ENCODE measurements around the gene GUCA1C. TPM values are rescaled to one million over a fixed set of nuclear protein-coding genes. Genes with fewer than 3 reads are reported as not detected.

Gene GUCA1C
- total RNA-seq, 2 experiments from 2014 or later, result not detected

DNA sequence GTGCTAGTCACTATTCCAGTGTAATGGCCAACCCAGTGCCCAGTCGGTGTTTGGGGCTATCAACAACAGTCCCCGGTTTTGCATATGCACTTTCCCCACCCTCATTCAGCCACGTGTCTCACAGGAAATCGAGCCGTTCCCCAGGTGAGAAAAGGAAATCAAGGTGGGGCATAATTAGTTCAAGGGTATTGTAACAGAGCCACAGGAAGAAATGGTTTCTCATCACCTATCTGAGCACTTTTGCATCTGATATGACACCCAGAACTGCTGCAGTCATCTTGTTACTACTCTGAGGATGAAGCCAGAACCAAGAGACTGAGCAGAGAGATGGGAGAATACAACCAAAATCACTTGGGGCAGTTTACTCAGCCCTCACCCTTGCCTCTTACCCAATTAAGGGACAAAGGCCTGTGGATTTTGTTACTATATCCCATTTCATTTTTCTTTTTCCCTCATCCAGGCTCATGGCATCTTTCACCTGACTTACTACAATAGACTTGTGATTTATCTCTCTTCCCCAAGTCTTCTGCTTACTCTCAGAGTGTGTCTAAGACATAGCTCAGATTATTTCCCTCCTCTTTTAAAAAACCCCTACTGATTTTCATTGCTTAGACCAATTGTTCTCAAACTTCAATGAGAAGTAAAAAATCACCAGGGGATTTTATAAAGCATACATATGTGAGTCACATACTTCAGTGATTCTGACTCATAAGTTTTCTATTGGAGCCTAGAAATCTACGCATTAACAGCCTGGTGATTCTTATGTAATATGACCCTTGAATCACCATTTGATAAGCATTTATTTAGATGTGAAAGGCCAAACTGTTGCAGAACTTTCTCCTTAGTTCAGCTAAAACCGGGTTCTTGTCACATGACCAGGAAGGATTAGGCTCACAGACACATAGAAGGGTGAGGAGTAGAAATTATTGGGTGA, 90.5 kb downstream of the GUCA1C start:
- H3K4me3 Mint-ChIP-seq, result peak overlapping the region; percentile 51
- H3K36me3 Mint-ChIP-seq (ENCODE audit: low read depth), result peaks cover 38% of the 10 kb centered on the region
- no peaks in the 10 kb centered on the region for H3K27me3 Mint-ChIP-seq
- ATAC-seq (peak; percentile 87), DNase-seq (peak; percentile 53)
- CTCF ChIA-PET, result interaction anchor here (0.6 to 1.3 kb wide), 2 partner anchors 17 to 520 kb away, joined by 3 to 4 read pairs; no protein-coding TSS in a partner anchor
- intact Hi-C loops (cut with DNase I, micrococcal nuclease), result loop anchor here (1.0 to 2.0 kb wide), 3 partner anchors 25 to 40 kb away; partner anchors contain the start of gene TRAT1 (in 1 of the 2)
- peaks cover 45% of the 10 kb centered on the region for H3K4me1 Mint-ChIP-seq
- POLR2A ChIA-PET, result interaction anchor here (0.5 to 1.0 kb wide), 6 partner anchors 21 to 561 kb away, joined by 3 to 4 read pairs (median 3); no protein-coding TSS in a partner anchor
- peak overlapping the region; percentile 99 for H3K27ac Mint-ChIP-seq
- H3K9me3 Mint-ChIP-seq (ENCODE audit: low read depth), result peaks cover 2% of the 10 kb centered on the region

- H3K27ac Mint-ChIP-seq, result no peak overlapping the region
- peaks cover 44% of the 10 kb centered on the region for H3K36me3 Mint-ChIP-seq (ENCODE audit: low read depth)
- DNase-seq (no peak), ATAC-seq (no peak)
- intact Hi-C loops (cut with DNase I, micrococcal nuclease), result no loop called here
- CTCF ChIA-PET, result interaction anchor here (1.4 kb wide), 1 partner anchor 26 kb away, joined by 4 read pairs; no protein-coding TSS in a partner anchor
- no peaks in the 10 kb centered on the region for H3K27me3 Mint-ChIP-seq
- POLR2A ChIA-PET, result no interaction called here
- no peak overlapping the region for H3K4me3 Mint-ChIP-seq
- H3K4me1 Mint-ChIP-seq, result peaks cover 53% of the 10 kb centered on the region
- H3K9me3 Mint-ChIP-seq (ENCODE audit: low read depth), result peaks cover 2% of the 10 kb centered on the region
Observed at GRCh38 chr3:108861401-108861800, 92.3 kb downstream of the GUCA1C start.

Other genes starting within 250 kb of the GUCA1C start
- gene RETNLB, start 196.5 kb downstream of the GUCA1C start, total RNA-seq, result not detected
- 10 to 100 TPM; 17.2 to 22.5 TPM for gene TRAT1, start 131.1 kb downstream of the GUCA1C start, total RNA-seq
- not detected for gene MORC1, start 164.3 kb upstream of the GUCA1C start, total RNA-seq
- gene C3orf85, start 182.8 kb upstream of the GUCA1C start, total RNA-seq, result not detected